HFF-Myc (cell line): ENCODE results near the gene CLEC4M.

Experiments
- DNase-seq: peaks from one replicate; pipeline ENCODE4 v3.0.0-alpha.2; 2011; ENCODE audit warnings: low read depth; ENCODE audit errors: extremely low read depth
- H3K4me3 ChIP-seq: replicated peaks from 2 replicates; pipeline ENCODE4 v1.5.1; 2011; ENCODE audit warnings: low read depth, mild to moderate bottlenecking, control low read depth, low read length
- TF ChIP-seq, protein P1 (sequence below): IDR thresholded peaks from 2 replicates; pipeline ENCODE4 v1.5.1; 2012; ENCODE audit warnings: mild to moderate bottlenecking, low read depth, low read length, control low read depth; ENCODE audit errors: missing control alignments

The CLEC4M gene, protein sequence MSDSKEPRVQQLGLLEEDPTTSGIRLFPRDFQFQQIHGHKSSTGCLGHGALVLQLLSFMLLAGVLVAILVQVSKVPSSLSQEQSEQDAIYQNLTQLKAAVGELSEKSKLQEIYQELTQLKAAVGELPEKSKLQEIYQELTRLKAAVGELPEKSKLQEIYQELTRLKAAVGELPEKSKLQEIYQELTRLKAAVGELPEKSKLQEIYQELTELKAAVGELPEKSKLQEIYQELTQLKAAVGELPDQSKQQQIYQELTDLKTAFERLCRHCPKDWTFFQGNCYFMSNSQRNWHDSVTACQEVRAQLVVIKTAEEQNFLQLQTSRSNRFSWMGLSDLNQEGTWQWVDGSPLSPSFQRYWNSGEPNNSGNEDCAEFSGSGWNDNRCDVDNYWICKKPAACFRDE

DNA sequence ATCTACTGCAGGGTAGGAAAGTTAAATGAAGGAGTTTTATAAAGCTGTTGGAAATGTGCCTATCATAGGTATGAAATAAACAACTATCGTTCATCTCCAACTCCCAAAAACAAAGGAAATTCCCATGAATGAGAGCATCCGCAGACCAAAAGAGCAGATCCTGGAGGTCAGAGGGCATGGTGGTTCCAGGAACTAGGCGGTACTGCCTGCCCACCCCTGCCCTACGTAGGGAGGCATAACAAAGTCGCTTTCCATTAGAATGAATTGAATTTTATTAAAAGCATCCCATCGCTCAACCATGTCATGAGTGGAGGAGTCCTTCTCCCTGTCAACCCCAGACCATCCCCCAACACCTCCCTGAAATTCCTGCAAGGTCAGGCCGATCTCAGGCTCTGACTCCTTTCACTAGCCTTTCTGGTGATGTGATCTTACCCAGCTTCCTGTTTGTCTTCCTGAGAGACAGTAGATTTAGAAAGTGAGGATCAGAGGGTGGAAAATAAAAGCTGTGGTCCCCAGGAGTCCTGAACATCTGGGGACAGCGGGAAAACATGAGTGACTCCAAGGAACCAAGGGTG, at the start of gene CLEC4M:
TSS of gene CLEC4M (plus strand) at position 525 of the 575 bp plus-strand sequence. CDS start at position 549, 24 bp downstream.
- DNase-seq, result no peak
- TF ChIP-seq, protein P1, sequence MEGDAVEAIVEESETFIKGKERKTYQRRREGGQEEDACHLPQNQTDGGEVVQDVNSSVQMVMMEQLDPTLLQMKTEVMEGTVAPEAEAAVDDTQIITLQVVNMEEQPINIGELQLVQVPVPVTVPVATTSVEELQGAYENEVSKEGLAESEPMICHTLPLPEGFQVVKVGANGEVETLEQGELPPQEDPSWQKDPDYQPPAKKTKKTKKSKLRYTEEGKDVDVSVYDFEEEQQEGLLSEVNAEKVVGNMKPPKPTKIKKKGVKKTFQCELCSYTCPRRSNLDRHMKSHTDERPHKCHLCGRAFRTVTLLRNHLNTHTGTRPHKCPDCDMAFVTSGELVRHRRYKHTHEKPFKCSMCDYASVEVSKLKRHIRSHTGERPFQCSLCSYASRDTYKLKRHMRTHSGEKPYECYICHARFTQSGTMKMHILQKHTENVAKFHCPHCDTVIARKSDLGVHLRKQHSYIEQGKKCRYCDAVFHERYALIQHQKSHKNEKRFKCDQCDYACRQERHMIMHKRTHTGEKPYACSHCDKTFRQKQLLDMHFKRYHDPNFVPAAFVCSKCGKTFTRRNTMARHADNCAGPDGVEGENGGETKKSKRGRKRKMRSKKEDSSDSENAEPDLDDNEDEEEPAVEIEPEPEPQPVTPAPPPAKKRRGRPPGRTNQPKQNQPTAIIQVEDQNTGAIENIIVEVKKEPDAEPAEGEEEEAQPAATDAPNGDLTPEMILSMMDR, result no peak
- no peak within 1 kb of the TSS for H3K4me3 ChIP-seq

DNA sequence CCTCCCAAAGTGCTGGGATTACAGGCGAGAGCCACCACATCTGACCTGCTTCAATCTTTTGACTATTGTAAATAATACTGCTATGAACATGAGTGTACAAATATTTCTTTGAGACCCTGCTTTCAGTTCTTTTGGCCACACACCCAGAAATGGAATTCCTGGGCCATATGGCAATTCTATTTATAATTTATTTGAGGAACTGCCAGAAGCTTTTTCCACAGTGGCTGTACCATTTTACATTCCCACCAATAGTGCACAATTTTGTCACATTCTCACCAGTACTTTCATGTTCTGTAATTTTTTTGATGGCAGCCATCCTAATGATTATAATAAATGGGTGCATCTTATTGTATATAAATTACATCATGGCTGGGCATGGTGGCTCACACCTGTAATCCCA, 47.4 kb upstream of the CLEC4M start:
- no peak overlapping the region for H3K4me3 ChIP-seq
- no peak for DNase-seq
- TF ChIP-seq, protein P1, result no peak

DNA sequence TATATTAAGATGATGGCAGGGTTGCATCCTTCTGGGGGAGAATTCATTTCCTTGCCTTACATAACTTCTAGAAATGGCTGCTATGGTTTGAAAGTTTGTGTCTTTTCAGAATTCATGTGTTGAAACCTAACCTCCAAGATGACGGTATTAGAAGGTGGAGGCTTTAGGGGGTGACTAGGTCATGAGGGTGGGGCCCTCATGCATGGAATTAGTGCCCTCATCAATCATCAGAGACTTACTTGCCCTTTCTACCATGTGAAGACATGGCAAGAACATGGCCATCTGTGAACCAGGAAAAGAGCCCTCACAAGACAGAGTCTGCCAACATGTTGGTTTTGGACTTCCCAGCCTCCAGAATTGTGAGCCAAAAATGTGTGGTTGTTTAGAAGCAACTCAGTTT, 46.3 kb upstream of the CLEC4M start:
- no peak overlapping the region for H3K4me3 ChIP-seq
- TF ChIP-seq, protein P1, result no peak
- DNase-seq, result no peak

DNA sequence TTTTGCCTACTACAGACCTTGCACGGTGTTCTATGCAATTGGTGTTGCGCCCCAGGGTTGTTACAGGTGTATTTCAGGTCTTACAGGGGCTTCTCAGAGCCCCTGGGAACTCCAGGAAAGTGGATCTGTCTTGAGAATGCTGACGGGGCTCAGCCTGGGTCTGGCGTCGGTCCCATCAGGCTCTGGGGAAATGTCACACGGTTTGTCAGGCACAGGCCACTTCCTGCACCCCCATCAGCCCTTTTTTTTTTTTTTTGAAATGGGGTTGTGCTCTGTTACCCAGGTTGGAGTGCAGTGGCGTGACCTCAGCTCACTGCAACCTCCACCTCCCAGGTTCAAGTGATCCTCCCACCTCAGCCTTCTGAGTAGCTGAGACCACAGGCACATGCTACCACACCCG, 44.4 kb upstream of the CLEC4M start:
- no peak overlapping the region for H3K4me3 ChIP-seq
- DNase-seq, result no peak
- TF ChIP-seq, protein P1, result no peak

DNA sequence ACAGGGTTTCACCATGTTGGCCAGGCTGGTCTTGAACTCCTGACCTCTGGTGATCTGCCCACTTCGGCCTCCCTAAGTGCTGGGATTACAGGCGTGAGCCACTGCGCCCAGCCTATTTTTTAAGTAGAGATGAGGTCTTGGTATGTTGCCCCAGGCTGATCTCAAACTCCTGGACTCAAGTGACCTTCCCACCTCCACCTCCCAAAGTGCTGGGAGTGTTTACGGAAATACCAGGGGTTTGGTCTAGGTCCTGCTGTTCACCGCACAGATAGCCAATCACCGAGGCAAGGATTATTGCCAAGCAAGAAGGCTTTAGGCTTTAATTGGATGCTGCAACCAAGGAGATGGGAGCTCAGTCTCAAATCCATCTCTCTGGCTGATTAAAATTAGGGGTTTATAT, 42.7 kb upstream of the CLEC4M start:
- no peak for DNase-seq
- no peak overlapping the region for H3K4me3 ChIP-seq
- TF ChIP-seq, protein P1, result no peak

DNA sequence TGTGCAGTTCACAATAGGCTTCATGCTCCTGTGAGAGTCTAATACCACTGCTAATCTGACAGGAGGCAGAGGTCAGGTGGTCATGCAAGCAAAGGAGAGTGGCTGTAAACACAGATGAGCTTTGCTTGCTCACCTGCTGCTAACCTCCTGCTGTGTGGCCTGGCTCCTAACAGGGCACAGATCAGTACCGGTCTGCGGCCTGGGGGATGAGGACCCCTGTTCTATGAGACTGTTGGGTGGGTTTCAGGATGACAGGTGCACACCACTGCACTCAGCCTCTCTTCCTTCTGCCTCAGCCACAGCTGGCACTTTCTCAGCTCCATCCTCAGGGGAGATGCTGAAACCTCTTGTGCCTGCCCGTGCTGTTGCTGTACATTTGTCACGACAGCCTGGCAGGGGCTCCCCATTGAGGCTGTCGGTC, 40.8 kb upstream of the CLEC4M start:
- TF ChIP-seq, protein P1, result no peak
- DNase-seq, result no peak
- H3K4me3 ChIP-seq, result no peak overlapping the region
